OCI-LY3 (cell line): ENCODE measurements around the gene PPP1R26.

Experiments used
- H2AFZ ChIP-seq: fragments of 200-600, 300-600 bp; shearing (Covaris generic); 2 replicates; pipeline ENCODE4 v1.6.0; 2014; ENCODE audit warnings: antibody characterized with exemption, low read depth, low read length
- H3K27ac ChIP-seq: fragments of 200-600, 300-600 bp; sonication (generic); 2 replicates; pipeline ENCODE4 v1.5.1; 2014; ENCODE audit warnings: mild to moderate bottlenecking, low read length, moderate library complexity, mixed read lengths
- H3K27me3 ChIP-seq: fragments of 200-600, 300-600 bp; sonication (generic); 2 replicates; pipeline ENCODE4 v1.6.1; 2014; ENCODE audit warnings: low read depth, low read length, mixed read lengths
- H3K36me3 ChIP-seq: fragments of 200-600, 300-600 bp; sonication (generic); replicated peaks from 2 replicates; pipeline ENCODE3; 2014; ENCODE audit warnings: low read depth, low read length, mixed read lengths
- H3K4me1 ChIP-seq: fragments of 300-600, 200-600 bp; sonication (generic); 2 replicates; pipeline ENCODE4 v1.6.1; 2014; ENCODE audit warnings: low read length, mixed read lengths
- H3K4me2 ChIP-seq: fragments of 200-600, 300-600 bp; sonication (generic); 2 replicates; pipeline ENCODE4 v1.6.1; 2014; ENCODE audit warnings: low read length, mixed read lengths
- H3K4me3 ChIP-seq: fragments of 300-600, 200-600 bp; sonication (generic); 2 replicates; pipeline ENCODE4 v1.5.1; 2014; ENCODE audit warnings: antibody characterized with exemption, mild to moderate bottlenecking, low read length, moderate library complexity
- H3K79me2 ChIP-seq: fragments of 300-600, 200-600 bp; shearing (Covaris generic); 2 replicates; pipeline ENCODE4 v1.6.1; 2014; ENCODE audit warnings: mild to moderate bottlenecking, low read length, mixed read lengths
- H3K9ac ChIP-seq: fragments of 300-600, 200-600 bp; shearing (Covaris generic); 2 replicates; pipeline ENCODE4 v1.6.0; 2014; ENCODE audit warnings: mild to moderate bottlenecking, low read length, moderate library complexity
- H3K9me3 ChIP-seq: fragments of 200-600, 300-600 bp; shearing (Covaris generic); 2 replicates; pipeline ENCODE4 v1.6.1; 2014; ENCODE audit warnings: low read length, mixed read lengths; ENCODE audit not compliant: insufficient read depth
- H4K20me1 ChIP-seq: fragments of 200-600, 300-600 bp; sonication (generic); 2 replicates; pipeline ENCODE4 v1.6.1; 2016; ENCODE audit warnings: low read length, mixed read lengths; ENCODE audit not compliant: insufficient read depth
- EZH2phosphoT487 ChIP-seq: fragments of 200-600 bp; shearing (Covaris generic); IDR thresholded peaks from 2 replicates; pipeline ENCODE4 v1.6.1; 2018; ENCODE audit warnings: antibody characterized with exemption, mixed run types, low read depth
- TF ChIP-seq, protein P1 (sequence below): fragments of 200-600, 300-600 bp; sonication (generic); IDR thresholded peaks from 2 replicates; pipeline ENCODE4 v1.5.1; 2014; ENCODE audit warnings: antibody characterized with exemption, low read length, low read depth

Gene PPP1R26

DNA sequence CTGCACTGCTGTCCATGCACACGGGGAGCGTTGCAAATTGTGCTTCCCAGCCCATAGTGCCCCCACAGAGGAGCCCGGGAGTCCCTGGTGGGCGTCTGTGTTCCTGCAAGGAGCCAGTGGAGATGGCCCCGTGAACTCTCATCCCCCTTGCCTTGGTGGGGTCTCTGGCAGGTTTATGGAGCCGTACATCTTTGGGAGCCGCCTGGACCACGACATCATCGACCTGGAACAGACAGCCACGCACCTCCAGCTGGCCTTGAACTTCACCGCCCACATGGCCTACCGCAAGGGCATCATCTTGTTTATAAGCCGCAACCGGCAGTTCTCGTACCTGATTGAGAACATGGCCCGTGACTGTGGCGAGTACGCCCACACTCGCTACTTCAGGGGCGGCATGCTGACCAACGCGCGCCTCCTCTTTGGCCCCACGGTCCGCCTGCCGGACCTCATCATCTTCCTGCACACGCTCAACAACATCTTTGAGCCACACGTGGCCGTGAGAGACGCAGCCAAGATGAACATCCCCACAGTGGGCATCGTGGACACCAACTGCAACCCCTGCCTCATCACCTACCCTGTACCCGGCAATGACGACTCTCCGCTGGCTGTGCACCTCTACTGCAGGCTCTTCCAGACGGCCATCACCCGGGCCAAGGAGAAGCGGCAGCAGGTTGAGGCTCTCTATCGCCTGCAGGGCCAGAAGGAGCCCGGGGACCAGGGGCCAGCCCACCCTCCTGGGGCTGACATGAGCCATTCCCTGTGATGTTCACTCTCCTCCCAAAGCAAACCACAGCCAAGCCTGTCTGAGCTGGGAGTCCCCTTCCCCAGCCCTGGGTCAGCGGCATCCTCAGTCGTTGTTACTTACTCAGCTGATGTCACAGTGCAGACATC is 24.0 kb downstream of the PPP1R26 start:
- no peaks in the 10 kb centered on the region for H3K27me3 ChIP-seq
- H3K4me2 ChIP-seq = no peak overlapping the region
- H3K4me3 ChIP-seq = no peak overlapping the region
- H3K9ac ChIP-seq = no peak overlapping the region
- no peak for TF ChIP-seq EZH2phosphoT487
- TF ChIP-seq, protein P1, sequence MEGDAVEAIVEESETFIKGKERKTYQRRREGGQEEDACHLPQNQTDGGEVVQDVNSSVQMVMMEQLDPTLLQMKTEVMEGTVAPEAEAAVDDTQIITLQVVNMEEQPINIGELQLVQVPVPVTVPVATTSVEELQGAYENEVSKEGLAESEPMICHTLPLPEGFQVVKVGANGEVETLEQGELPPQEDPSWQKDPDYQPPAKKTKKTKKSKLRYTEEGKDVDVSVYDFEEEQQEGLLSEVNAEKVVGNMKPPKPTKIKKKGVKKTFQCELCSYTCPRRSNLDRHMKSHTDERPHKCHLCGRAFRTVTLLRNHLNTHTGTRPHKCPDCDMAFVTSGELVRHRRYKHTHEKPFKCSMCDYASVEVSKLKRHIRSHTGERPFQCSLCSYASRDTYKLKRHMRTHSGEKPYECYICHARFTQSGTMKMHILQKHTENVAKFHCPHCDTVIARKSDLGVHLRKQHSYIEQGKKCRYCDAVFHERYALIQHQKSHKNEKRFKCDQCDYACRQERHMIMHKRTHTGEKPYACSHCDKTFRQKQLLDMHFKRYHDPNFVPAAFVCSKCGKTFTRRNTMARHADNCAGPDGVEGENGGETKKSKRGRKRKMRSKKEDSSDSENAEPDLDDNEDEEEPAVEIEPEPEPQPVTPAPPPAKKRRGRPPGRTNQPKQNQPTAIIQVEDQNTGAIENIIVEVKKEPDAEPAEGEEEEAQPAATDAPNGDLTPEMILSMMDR = no peak
- H3K9me3 ChIP-seq = no peaks in the 10 kb centered on the region
- peaks cover 25% of the 10 kb centered on the region for H3K79me2 ChIP-seq
- peaks cover 13% of the 10 kb centered on the region for H3K4me1 ChIP-seq
- H2AFZ ChIP-seq = no peak overlapping the region
- no peak overlapping the region for H3K27ac ChIP-seq
- H4K20me1 ChIP-seq = peaks cover 25% of the 10 kb centered on the region
- peaks cover 26% of the 10 kb centered on the region for H3K36me3 ChIP-seq

DNA sequence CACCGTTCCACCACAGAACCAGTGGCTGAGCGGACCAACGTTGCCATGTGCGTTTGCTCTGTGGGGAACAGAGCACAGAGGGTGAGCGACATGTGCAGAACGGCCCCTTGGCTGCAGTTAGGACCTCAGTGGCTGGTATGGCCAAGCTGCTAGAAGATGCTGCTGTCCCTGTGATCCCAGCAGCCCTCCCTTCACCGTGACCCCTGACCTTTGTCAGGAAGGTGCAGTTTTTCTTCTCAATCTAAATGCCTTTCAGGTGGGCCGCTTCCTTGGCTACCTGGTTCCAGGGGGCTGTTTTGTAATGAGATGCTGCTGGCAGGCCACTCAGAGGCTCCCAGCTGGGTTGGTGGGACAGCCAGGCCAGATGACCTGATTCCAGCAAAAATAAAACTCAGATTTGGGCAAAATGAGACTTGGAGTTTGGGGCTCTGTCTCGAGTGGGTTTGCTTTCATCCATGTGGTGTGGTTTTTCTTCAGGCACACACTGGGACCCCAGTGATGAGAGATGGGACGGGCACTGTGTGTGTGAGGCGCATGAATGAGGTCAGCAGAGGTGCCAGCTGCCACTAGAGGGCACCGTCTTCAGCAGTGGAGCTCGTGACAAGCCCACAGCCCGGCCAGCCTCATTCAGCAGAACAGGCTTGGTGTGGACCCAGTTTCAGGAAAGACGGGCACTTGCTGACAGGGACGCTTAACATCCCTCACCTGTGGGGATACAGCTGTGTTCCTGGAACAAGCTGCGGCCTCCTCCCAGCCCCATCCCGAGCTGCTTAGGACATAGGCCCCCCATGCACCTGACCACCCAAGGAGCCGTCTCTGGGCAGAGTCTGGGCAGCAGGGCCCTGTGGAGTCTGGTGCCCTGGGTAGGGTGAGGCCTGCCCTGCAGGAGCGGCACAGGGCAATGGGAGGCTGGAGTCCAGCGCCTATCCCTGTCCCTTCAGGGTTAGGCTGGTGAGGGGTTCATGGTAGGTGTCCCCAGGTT is 25.0 kb downstream of the PPP1R26 start:
- TF ChIP-seq EZH2phosphoT487 = no peak
- TF ChIP-seq, protein P1 = peak; percentile 63

DNA sequence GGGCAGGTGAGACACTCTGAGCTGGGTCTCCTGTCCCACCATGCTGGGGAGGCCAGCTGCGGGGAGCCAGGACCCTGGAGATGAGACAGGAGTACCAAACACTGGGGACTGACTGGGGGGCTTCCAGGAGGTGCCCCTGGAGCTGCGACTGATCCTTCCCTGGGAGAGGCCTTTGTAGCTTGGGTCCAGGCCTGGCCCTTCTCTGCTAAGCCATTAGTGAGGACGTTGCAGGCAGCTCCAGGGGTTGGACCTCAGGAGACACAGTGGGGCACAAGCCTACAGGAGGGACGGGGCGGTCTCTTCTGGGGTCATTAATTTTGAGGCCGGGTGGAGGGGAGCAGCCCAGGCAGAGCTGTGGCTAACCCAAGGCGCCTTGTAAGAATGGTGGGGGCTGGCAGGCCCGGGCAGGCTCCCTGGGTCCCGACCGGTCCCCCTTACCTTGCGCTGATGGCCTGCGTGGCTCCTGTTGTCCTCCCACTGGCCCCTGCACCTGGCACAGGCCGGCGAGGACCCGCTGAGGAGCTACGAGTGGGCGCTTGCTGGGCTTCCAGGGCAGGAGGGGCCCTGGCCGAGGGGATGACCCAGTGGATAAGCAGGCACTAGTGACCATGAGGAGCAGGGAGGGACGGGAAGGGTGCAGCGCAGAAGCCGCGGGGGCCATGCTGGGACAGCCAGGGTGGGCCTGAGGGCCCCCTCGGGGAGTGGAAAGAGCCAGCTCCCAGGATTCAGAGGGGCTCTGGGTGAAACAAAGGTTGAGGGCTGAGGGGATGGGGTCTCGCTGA is 26.0 kb downstream of the PPP1R26 start:
- Histone ChIP-seq H3K4me3 (no peak overlapping the region), H3K27me3 (no peaks in the 10 kb centered on the region), H3K4me2 (no peak overlapping the region), H3K9me3 (no peaks in the 10 kb centered on the region), H3K79me2 (peaks cover 23% of the 10 kb centered on the region), H3K27ac (no peak overlapping the region), H3K4me1 (peaks cover 8% of the 10 kb centered on the region), H3K9ac (no peak overlapping the region), H2AFZ (no peak overlapping the region), H4K20me1 (peaks cover 25% of the 10 kb centered on the region), H3K36me3 (peaks cover 26% of the 10 kb centered on the region)
- TF ChIP-seq, protein P1 = no peak
- no peak for TF ChIP-seq EZH2phosphoT487

More for the DNA sequence above, 25.0 kb downstream of the PPP1R26 start:
- H3K79me2 ChIP-seq = peaks cover 25% of the 10 kb centered on the region
- peaks cover 25% of the 10 kb centered on the region for H4K20me1 ChIP-seq
- H3K4me1 ChIP-seq = peaks cover 8% of the 10 kb centered on the region
- no peak overlapping the region for H3K27ac ChIP-seq
- H3K4me3 ChIP-seq = no peak overlapping the region
- no peak overlapping the region for H3K9ac ChIP-seq
- H2AFZ ChIP-seq = no peak overlapping the region
- H3K27me3 ChIP-seq = no peaks in the 10 kb centered on the region
- no peak overlapping the region for H3K4me2 ChIP-seq
- peaks cover 26% of the 10 kb centered on the region for H3K36me3 ChIP-seq
- no peaks in the 10 kb centered on the region for H3K9me3 ChIP-seq
